HCT116 (cell line): Measurements from ENCODE around the gene MRPS34. TPM values are rescaled to one million over a fixed set of nuclear protein-coding genes. Genes with fewer than 3 reads are reported as not detected.
A peak's percentile ranks its signal among the peaks of the same experiment; 100 is the strongest.

ENCODE experiments used
- ATAC-seq: fragments of 200-7000 bp; cut with Tn5 transposase; 2 replicates; pipeline ENCODE4 v1.9.1; 2020; ENCODE audit warnings: mild to moderate bottlenecking, moderate library complexity
- BruUV-seq: library from RNA; stranded (reverse); fragments of 400-500 nt; replicated peaks from 2 replicates; lab custom pipeline; 2021; lab: Mats Ljungman, UMichigan
- CTCF ChIA-PET: fragments of 300-600 bp; sonication (Branson Sonifier 250); formaldehyde crosslinking; loops from one replicate; lab custom pipeline; 2021; ENCODE audit warnings: antibody characterized with exemption; lab: Charles Lee
- POLR2A ChIA-PET: fragments of 300-600, 350-600 bp; sonication (Branson Sonifier 250); formaldehyde crosslinking; loops from one replicate; lab custom pipeline; 2021; ENCODE audit warnings: antibody characterized with exemption; lab: Charles Lee
- RAD21 ChIA-PET, 2 experiments: fragments of 300-600 bp; sonication (Branson Sonifier 250); formaldehyde crosslinking; loops; one replicate each; lab custom pipeline; 2023; ENCODE audit warnings: low total read pairs in 2 of 2; ENCODE audit not compliant: uncharacterized antibody in 2 of 2, unreplicated experiment in 2 of 2, low non-redundant PET in 1 of 2; lab: Charles Lee
- DNase-seq: peaks from one replicate; pipeline ENCODE4 v3.0.0-alpha.2; 2010; ENCODE audit warnings: low read depth, low spot score
- H2AFZ ChIP-seq: fragments of 200-600 bp; shearing (Covaris generic), sonication (generic); 2 replicates; pipeline ENCODE4 v1.6.1; 2017; ENCODE audit warnings: low read depth, mixed run types, mixed read lengths, antibody characterized with exemption, low read length; ENCODE audit not compliant: poor library complexity, severe bottlenecking
- H3K27ac ChIP-seq: 2 replicates; pipeline ENCODE4 v1.5.1; 2012; ENCODE audit warnings: low read depth, low read length
- H3K27me3 ChIP-seq: fragments of 200-600 bp; sonication (generic); 2 replicates; pipeline ENCODE4 v1.6.1; 2016; ENCODE audit warnings: mixed run types, low read length, mixed read lengths; ENCODE audit not compliant: insufficient read depth
- H3K36me3 ChIP-seq, 2 experiments: fragments of 200-500 bp in 1 of 2; fragments of 200-600 bp in 1 of 2; sonication (Bioruptor generic) in 1 of 2; sonication (generic) in 1 of 2; 2 replicates each; pipeline versions ENCODE4 v1.5.1 to v1.6.1; 2014 to 2016; ENCODE audit warnings: low read length in 2 of 2, inconsistent platforms in 1 of 2, mixed read lengths in 1 of 2, mixed run types in 1 of 2; ENCODE audit not compliant: insufficient read depth in 2 of 2, control insufficient read depth in 1 of 2
- H3K4me1 ChIP-seq, 2 experiments: fragments of 200-600 bp in 1 of 2; sonication (generic) in 1 of 2; 2 replicates each; pipeline versions ENCODE4 v1.5.1 to v1.6.1; 2012 to 2017; ENCODE audit warnings: low read length in 2 of 2, inconsistent platforms in 1 of 2, mild to moderate bottlenecking in 1 of 2, mixed read lengths in 1 of 2, mixed run types in 1 of 2, moderate library complexity in 1 of 2; ENCODE audit not compliant: insufficient read depth in 2 of 2, control insufficient read depth in 1 of 2
- H3K4me2 ChIP-seq: fragments of 200-600 bp; sonication (generic); 2 replicates; pipeline ENCODE4 v1.6.1; 2017; ENCODE audit warnings: mixed run types, low read length, mixed read lengths
- H3K4me3 ChIP-seq, 2 experiments: fragments of 200-600 bp in 1 of 2; sonication (generic) in 1 of 2; replicated peaks in 1 of 2; 2 replicates each; pipeline ENCODE4 v1.5.1; 2011 to 2016; ENCODE audit warnings: low read length in 2 of 2, control low read depth in 1 of 2, low read depth in 1 of 2, mild to moderate bottlenecking in 1 of 2, mixed read lengths in 1 of 2, mixed run types in 1 of 2
- H3K79me2 ChIP-seq: fragments of 200-600 bp; sonication (generic); 2 replicates; pipeline ENCODE4 v1.6.1; 2017; ENCODE audit warnings: mild to moderate bottlenecking, mixed run types, low read length, moderate library complexity, mixed read lengths; ENCODE audit not compliant: insufficient read depth
- H3K9ac ChIP-seq: fragments of 200-600 bp; sonication (generic); 2 replicates; pipeline ENCODE4 v1.6.1; 2016; ENCODE audit warnings: low read length, mixed read lengths
- H3K9me2 ChIP-seq: fragments of 200-600 bp; sonication (generic), shearing (Covaris generic); 2 replicates; pipeline ENCODE4 v1.6.1; 2017; ENCODE audit warnings: mixed run types, mild to moderate bottlenecking, moderate library complexity; ENCODE audit not compliant: insufficient read depth
- H3K9me3 ChIP-seq, 2 experiments: fragments of 200-500 bp in 1 of 2; fragments of 200-600 bp in 1 of 2; sonication (Bioruptor generic) in 1 of 2; sonication (generic) in 1 of 2; 2 replicates each; pipeline ENCODE4 v1.6.1; 2014 to 2017; ENCODE audit warnings: low read length in 2 of 2, mixed read lengths in 2 of 2, inconsistent platforms in 1 of 2, low read depth in 1 of 2, mild to moderate bottlenecking in 1 of 2, mixed run types in 1 of 2, moderate library complexity in 1 of 2; ENCODE audit not compliant: control insufficient read depth in 1 of 2, insufficient read depth in 1 of 2
- H4K20me1 ChIP-seq: fragments of 200-600 bp; sonication (generic), shearing (Covaris generic); 2 replicates; pipeline ENCODE4 v1.6.1; 2017; ENCODE audit warnings: mixed run types, mild to moderate bottlenecking, moderate library complexity; ENCODE audit not compliant: insufficient read depth
- CTCF ChIP-seq, 3 experiments: fragments of 200-600 bp in 1 of 3; sonication (generic) in 1 of 3; IDR thresholded peaks in 2 of 3; conservative IDR thresholded peaks in 1 of 3; 2 replicates each; pipeline ENCODE4 v1.5.1; 2012 to 2017; ENCODE audit warnings: low read depth in 2 of 3, low read length in 2 of 3, antibody characterized with exemption in 1 of 3, borderline replicate concordance in 1 of 3, control low read depth in 1 of 3, mild to moderate bottlenecking in 1 of 3, mixed read lengths in 1 of 3, mixed run types in 1 of 3, moderate library complexity in 1 of 3; ENCODE audit not compliant: insufficient read depth in 1 of 3
- MAX ChIP-seq: IDR thresholded peaks from 2 replicates; pipeline ENCODE4 v1.6.1; 2012
- RAD21 ChIP-seq: IDR thresholded peaks from 2 replicates; pipeline ENCODE4 v1.6.1; 2012; ENCODE audit warnings: low read depth, mild to moderate bottlenecking
- SIN3A ChIP-seq: IDR thresholded peaks from 2 replicates; pipeline ENCODE4 v1.6.1; 2012; ENCODE audit warnings: low read depth
- intact Hi-C: fragments of 100-400 bp; cut with micrococcal nuclease; formaldehyde crosslinking; loops from 2 replicates; pipeline ENCODE4 v1.10.0; 2022
- microRNA-seq: library from miRNA; unstranded; fragments of <30 nt; microRNA quantifications from one replicate; pipeline ENCODE4, GENCODE V29; 2016; ENCODE audit warnings: borderline number of aligned reads
- total RNA-seq: library from RNA; stranded (reverse); gene quantifications from one replicate; pipeline ENCODE4 v1.2.1, GENCODE V29; 2021; ENCODE audit not compliant: unreplicated experiment

MRPS34 gene
- total RNA-seq, 1 experiment from 2014 or later: 200 TPM

- Histone ChIP-seq H3K79me2 (peaks cover 55% of the 10 kb centered on the region), H3K36me3 (peaks cover 0 to 4% of the 10 kb centered on the region in 2 experiments; a peak in 2 of 4 replicates), H3K4me1 (peaks cover 47 to 56% of the 10 kb centered on the region in 2 experiments), H4K20me1 (no peaks in the 10 kb centered on the region; the same call in 1 of the 2 replicates), H3K27ac (peak overlapping the region; percentile 70), H2AFZ (no peak overlapping the region), H3K9me2 (no peaks in the 10 kb centered on the region), H3K9me3 (no peaks in the 10 kb centered on the region), H3K9ac (peak overlapping the region; percentile 34), H3K4me3 (no peak overlapping the region), H3K27me3 (no peaks in the 10 kb centered on the region), H3K4me2 (peak overlapping the region; percentile 59)
- POLR2A ChIA-PET: interaction anchor here (0.8 to 1.0 kb wide), 2 partner anchors 42 to 47 kb away, joined by 3 read pairs; no protein-coding TSS in a partner anchor
- no TSS peak for BruUV-seq
- DNase-seq (no peak), ATAC-seq (peak; percentile 43)
- RAD21 ChIA-PET: interaction anchor here in 1 of 2 experiments (0.7 kb wide), 1 partner anchor 44 kb away, joined by 3 read pairs; no protein-coding TSS in a partner anchor
- TF ChIP-seq RAD21 (peak; percentile 70), MAX (no peak), SIN3A (no peak), CTCF (IDR thresholded peaks at IDR 0.05 in 2 of 3, conservative IDR thresholded peaks at IDR 0.05 in 1 of 3; ENCODE audit: borderline replicate concordance in 1 of 3, insufficient read depth in 1 of 3, low read depth in 2 of 3, low read length in 2 of 3) (peak; percentile 49 to 82 (median 78); a peak in 5 of 6 replicates)
- CTCF ChIA-PET: interaction anchor here (1.0 to 1.3 kb wide), 4 partner anchors 10 to 360 kb away, joined by 3 to 6 read pairs (median 4); partner anchors contain the start of gene UQCC4
- intact Hi-C loops: no loop called here
These were observed 49.3 kb downstream of the MRPS34 start for GRCh38 chr16:1723450-1724147.

Small RNA genes lying within 50 kb of the gene (microRNA-seq; reads per million reads assigned to microRNA genes)
- 27.8 reads per million, percentile 47 among the genes with 10 or more reads in this experiment for gene MIR3177

Other genes starting within 250 kb of the MRPS34 start
- 0.22 TPM for gene TMEM204, start 239.5 kb downstream of the MRPS34 start, total RNA-seq
- 27.5 TPM for gene IFT140, start 161.1 kb downstream of the MRPS34 start, total RNA-seq
- 22.9 TPM for gene CRAMP1, start 160.8 kb downstream of the MRPS34 start, total RNA-seq
- gene JPT2, start 94.9 kb downstream of the MRPS34 start, total RNA-seq: 113 TPM
- gene MAPK8IP3, start 66.9 kb downstream of the MRPS34 start, total RNA-seq: 75.3 TPM
- 103 TPM for gene NME3, start 1.6 kb downstream of the MRPS34 start, total RNA-seq
- 36.3 TPM for gene EME2, start 324 bp downstream of the MRPS34 start, total RNA-seq
- gene SPSB3, start 9.4 kb upstream of the MRPS34 start, total RNA-seq: 31.6 TPM
- gene NUBP2, start 9.8 kb upstream of the MRPS34 start, total RNA-seq: 103 TPM
- gene IGFALS, start 20.6 kb upstream of the MRPS34 start, total RNA-seq: 0.10 TPM
- gene HAGH, start 53.7 kb upstream of the MRPS34 start, total RNA-seq: 39.1 TPM
- 25.8 TPM for gene FAHD1, start 54.1 kb upstream of the MRPS34 start, total RNA-seq
- 0.59 TPM for gene MEIOB, start 99.0 kb upstream of the MRPS34 start, total RNA-seq
- gene HS3ST6, start 145.3 kb upstream of the MRPS34 start, total RNA-seq: not detected
- gene MSRB1, start 170.1 kb upstream of the MRPS34 start, total RNA-seq: 18.3 TPM
- 0.93 TPM for gene RPL3L, start 181.6 kb upstream of the MRPS34 start, total RNA-seq
- 273 TPM for gene NDUFB10, start 186.4 kb upstream of the MRPS34 start, total RNA-seq
- 6,265 TPM for gene RPS2, start 191.7 kb upstream of the MRPS34 start, total RNA-seq
- 0.30 TPM for gene RNF151, start 193.7 kb upstream of the MRPS34 start, total RNA-seq
- gene TBL3, start 198.9 kb upstream of the MRPS34 start, total RNA-seq: 68.9 TPM
- gene NOXO1, start 208.3 kb upstream of the MRPS34 start, total RNA-seq: 10.0 TPM
- 47.3 TPM for gene GFER, start 211.1 kb upstream of the MRPS34 start, total RNA-seq
- gene SYNGR3, start 216.8 kb upstream of the MRPS34 start, total RNA-seq: 11.5 TPM
- gene ZNF598, start 236.7 kb upstream of the MRPS34 start, total RNA-seq: 57.4 TPM
- 226 TPM for gene NPW, start 246.7 kb upstream of the MRPS34 start, total RNA-seq